Measurements from ENCODE around the gene VPREB1.
"Not testable (repeated sequence)": the region's sequence is repeated elsewhere in the genome, so short reads cannot be mapped to it uniquely, and the experiment has no call there.

The VPREB1 gene

GRCh38 chr22:22244316-22245250 lies at the start of gene VPREB1:
TSS of gene VPREB1 (plus strand) at chr22:22244786. CDS start at chr22:22244814, 28 bp downstream.
- no peak for DNase-seq

- DNase-seq: no peak
Measured at GRCh38 chr22:22194931-22195264, 49.7 kb upstream of the VPREB1 start.

GRCh38 chr22:22195265-22196017 lies 49.1 kb upstream of the VPREB1 start:
- peak; percentile 72 for DNase-seq

- DNase-seq: no peak
Measured at GRCh38 chr22:22196018-22196533, 48.5 kb upstream of the VPREB1 start.

GRCh38 chr22:22196833-22197477 lies 47.6 kb upstream of the VPREB1 start:
- no peak for DNase-seq

- no peak for DNase-seq
Measured at GRCh38 chr22:22197993-22198402, 46.6 kb upstream of the VPREB1 start.

- no peak for DNase-seq
Measured at GRCh38 chr22:22198751-22199150, 45.8 kb upstream of the VPREB1 start.

GRCh38 chr22:22199634-22200033 lies 45.0 kb upstream of the VPREB1 start:
- DNase-seq: no peak

GRCh38 chr22:22200569-22201184 lies 43.9 kb upstream of the VPREB1 start:
- DNase-seq: no peak

- DNase-seq: peak; percentile 37
Measured at GRCh38 chr22:22201185-22201929, 43.2 kb upstream of the VPREB1 start.

GRCh38 chr22:22201930-22202343 lies 42.6 kb upstream of the VPREB1 start:
- no peak for DNase-seq

GRCh38 chr22:22203048-22203971 lies 41.3 kb upstream of the VPREB1 start:
- no peak for DNase-seq

GRCh38 chr22:22207845-22208564 lies 36.6 kb upstream of the VPREB1 start:
- peak; percentile 55 for DNase-seq

- DNase-seq: no peak
Measured at GRCh38 chr22:22208652-22209051, 35.9 kb upstream of the VPREB1 start.

- DNase-seq: not testable (repeated sequence)
Measured at GRCh38 chr22:22209080-22209640, 35.4 kb upstream of the VPREB1 start.

GRCh38 chr22:22210375-22210774 lies 34.2 kb upstream of the VPREB1 start:
- DNase-seq: peak; percentile 30

- no peak for DNase-seq
Measured at GRCh38 chr22:22210889-22211833, 33.4 kb upstream of the VPREB1 start.

- no peak for DNase-seq
Measured at GRCh38 chr22:22213231-22213630, 31.4 kb upstream of the VPREB1 start.
